Mucosa of stomach (tissue), 1 donor: Measurements from ENCODE around the gene BCO1.

Source experiments
- H3K27me3 ChIP-seq: one replicate; pipeline ENCODE4 v1.7.0; 2013; ENCODE audit warnings: mild to moderate bottlenecking, low read length; ENCODE audit not compliant: control insufficient read depth, insufficient read depth
- H3K36me3 ChIP-seq: one replicate; pipeline ENCODE4 v1.7.0; 2013; ENCODE audit warnings: low read length; ENCODE audit not compliant: control insufficient read depth, insufficient read depth
- H3K4me1 ChIP-seq: one replicate; pipeline ENCODE4 v1.7.0; 2013; ENCODE audit warnings: mild to moderate bottlenecking, low read length; ENCODE audit not compliant: control insufficient read depth, insufficient read depth
- H3K4me3 ChIP-seq: one replicate; pipeline ENCODE4 v1.7.0; 2013; ENCODE audit warnings: low read length
- H3K9ac ChIP-seq: one replicate; pipeline ENCODE4 v1.7.0; 2013; ENCODE audit warnings: mild to moderate bottlenecking, low read length, moderate library complexity
- H3K9me3 ChIP-seq: one replicate; pipeline ENCODE4 v1.7.0; 2013; ENCODE audit warnings: mild to moderate bottlenecking, low read length, moderate library complexity; ENCODE audit not compliant: control insufficient read depth
- donor health status: Pancreatic carcinoma.

Gene BCO1

DNA sequence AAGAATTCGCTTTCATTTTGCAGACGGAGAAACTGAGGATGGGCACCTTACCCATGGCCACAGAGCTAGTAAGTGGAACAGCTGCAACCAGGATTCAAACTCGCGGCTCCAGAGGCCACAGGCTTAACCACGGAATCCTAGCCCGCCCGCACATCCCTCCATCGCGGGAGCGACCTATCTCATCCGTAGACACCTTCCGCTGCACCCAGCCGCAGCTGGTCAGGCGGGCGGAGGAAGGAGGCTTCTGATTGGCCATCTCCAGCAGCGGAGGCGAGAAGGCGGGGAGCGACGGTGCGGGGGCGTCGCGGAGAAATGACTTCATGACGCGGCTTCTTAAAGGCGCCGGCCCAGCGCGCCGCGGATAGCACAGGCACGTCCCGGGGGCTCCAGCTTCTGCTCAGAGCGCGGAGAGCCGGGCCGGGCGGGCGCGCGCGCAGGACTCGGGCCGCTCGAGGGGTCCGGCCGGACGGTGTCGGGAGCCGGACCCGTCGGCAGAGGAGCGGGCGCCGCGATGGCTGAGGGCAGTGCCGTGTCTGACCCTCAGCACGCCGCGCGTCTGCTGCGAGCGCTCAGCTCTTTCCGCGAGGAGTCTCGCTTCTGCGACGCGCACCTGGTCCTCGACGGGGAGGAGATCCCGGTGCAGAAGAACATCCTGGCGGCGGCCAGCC lies 76.2 kb downstream of the BCO1 start, which contains the start of gene GAN:
GAN (plus strand) TSS at position 360 of the 668 bp plus-strand sequence; CDS start at position 512, 152 bp downstream.
- Histone ChIP-seq H3K9me3 (no peaks in the 10 kb centered on the region), H3K4me1 (peaks cover 11% of the 10 kb centered on the region), H3K27me3 (no peaks in the 10 kb centered on the region), H3K36me3 (no peaks in the 10 kb centered on the region), H3K9ac (peak within 1 kb of the TSS; percentile 70), H3K4me3 (peak within 1 kb of the TSS; percentile 45)

DNA sequence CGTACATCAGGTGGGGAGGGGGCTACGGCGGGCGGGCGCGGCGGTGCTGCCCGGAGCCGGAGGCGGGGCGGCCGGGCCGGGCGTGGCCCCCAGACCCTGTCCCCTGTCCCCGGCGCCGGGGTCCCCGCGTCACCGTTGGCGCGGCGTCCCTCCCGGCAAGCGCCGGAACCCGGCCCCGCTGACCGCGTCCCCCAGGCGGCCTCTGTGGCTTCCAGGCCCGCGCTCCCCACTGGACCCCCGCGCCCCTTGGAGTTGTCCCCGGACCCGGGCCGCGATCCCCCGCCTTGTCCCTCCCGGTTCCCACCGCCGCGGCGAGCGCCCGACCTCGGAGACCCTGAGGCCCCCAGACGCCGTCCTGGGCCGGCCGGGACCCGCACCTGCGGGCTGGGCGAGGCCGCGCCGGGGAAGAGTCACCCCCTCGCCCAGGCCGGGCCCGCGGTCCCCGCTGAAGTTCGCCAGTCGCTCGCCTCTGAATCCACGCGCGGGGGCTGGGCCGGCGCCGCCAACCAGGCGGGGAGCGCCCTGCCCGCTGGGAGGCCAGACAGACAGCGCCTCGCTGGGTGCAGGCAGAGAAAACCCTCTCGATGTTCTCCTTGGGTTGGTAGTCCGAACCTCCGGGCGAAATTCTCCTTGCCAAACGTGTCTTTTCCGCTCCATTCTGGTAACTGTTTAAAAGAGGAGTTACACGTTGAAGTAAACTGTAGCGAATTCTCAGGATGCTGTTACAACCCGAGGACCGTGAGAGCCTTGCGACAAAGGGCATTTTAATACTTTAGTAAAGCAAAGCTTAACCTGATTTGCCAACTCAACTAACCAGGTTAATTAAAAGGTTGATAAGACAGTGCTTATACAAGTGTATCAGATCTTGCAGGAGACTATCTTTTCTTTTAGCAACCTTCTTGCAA lies 77.0 kb downstream of the BCO1 start:
- no peaks in the 10 kb centered on the region for H3K27me3 ChIP-seq
- no peaks in the 10 kb centered on the region for H3K36me3 ChIP-seq
- H3K9me3 ChIP-seq, result no peaks in the 10 kb centered on the region
- peak overlapping the region; percentile 70 for H3K9ac ChIP-seq
- H3K4me3 ChIP-seq, result peak overlapping the region; percentile 45
- H3K4me1 ChIP-seq, result peaks cover 11% of the 10 kb centered on the region

DNA sequence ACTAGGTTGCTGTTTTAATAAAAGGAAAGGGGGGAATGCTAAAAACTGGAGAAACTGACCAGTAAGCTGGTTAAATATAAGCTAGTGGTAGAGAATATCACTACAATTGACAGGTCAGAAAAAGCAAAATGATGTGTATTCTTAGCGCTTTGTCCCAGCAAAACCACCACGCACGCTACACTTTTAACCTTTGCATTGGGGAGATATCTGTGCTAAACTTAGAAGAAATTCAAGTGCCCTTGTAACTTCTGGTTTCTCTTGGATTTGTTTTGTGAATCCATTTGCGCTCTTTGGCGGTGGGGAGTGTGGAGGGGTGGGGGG lies 77.6 kb downstream of the BCO1 start:
- Histone ChIP-seq H3K9me3 (no peaks in the 10 kb centered on the region), H3K9ac (peak overlapping the region; percentile 70), H3K27me3 (no peaks in the 10 kb centered on the region), H3K4me1 (peaks cover 11% of the 10 kb centered on the region), H3K4me3 (peak overlapping the region; percentile 45), H3K36me3 (no peaks in the 10 kb centered on the region)

DNA sequence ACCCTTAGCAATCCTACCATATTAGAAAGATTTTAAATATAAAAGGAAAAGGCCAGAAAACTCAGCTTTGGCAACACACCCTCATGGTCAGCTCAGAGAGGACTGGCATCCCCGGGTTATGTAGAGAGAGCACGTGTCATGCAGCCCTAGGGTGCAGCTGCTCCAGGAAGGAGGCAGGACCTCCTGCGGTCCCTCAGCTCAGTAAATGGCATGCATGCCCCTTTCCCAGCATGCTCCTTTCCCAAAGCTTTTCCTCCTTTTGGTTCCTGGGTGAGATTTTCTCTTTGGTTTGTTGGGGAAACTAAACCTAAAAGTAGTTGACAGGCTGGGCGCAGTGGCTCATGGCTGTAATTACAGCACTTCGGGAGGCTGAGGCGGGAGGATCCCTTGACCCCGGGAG lies 80.2 kb downstream of the BCO1 start:
- Histone ChIP-seq H3K9ac (no peak overlapping the region), H3K4me1 (peaks cover 7% of the 10 kb centered on the region), H3K4me3 (no peak overlapping the region), H3K36me3 (no peaks in the 10 kb centered on the region), H3K9me3 (no peaks in the 10 kb centered on the region), H3K27me3 (no peaks in the 10 kb centered on the region)

DNA sequence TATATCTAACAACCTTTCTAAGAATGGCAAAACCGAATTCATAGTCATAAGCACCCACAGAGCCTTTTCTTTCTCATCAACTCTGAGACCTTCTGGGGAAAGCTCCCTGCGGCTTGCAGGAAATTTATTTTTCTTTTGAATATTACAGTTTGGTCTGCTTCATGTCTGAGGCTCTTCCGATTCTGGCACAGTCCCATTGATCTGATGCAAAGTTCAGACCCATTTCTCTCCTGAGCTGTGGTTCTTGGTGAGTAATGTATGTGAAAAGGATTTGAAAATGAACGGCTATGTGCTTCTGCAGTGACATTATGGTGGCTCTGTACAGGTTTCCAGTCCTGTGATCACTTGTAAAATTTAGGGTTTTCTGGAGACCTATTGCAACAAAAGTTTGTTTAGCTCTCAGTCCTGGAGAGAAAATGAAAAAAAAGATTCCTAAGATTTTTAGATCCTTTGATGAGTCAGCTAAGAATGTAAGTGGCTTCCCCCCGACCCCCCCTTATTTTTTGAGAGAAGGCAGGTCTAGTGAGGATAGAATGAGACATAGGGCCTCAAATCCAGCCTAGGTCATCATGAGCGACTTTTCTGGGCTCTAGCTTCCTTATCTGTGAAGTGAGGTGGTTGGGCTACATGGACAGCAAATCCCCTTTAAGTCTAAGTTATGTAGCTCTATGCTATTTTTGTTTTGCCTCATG lies 80.9 kb downstream of the BCO1 start:
- H3K36me3 ChIP-seq, result no peaks in the 10 kb centered on the region
- H3K4me1 ChIP-seq, result peaks cover 4% of the 10 kb centered on the region
- H3K9me3 ChIP-seq, result no peaks in the 10 kb centered on the region
- no peak overlapping the region for H3K4me3 ChIP-seq
- H3K9ac ChIP-seq, result no peak overlapping the region
- no peaks in the 10 kb centered on the region for H3K27me3 ChIP-seq

DNA sequence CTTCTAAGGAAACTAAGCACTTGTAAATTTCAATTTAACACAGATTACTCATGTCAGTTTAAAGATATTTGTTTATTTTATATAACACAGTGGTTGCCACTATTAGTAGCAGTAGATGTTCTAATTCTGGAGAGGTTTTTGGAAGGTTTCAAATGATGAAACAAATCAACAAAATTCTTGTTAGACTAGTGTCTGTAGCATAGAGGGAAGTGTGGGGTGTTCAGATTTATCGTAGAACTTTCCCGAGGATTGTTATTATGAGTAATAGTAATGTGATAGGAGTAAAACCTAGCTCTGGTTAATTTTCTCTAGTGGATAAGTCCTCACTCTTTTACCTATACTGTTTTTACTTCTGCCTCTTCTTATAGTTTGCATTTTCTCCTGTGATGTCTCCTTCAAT lies 82.5 kb downstream of the BCO1 start:
- Histone ChIP-seq H3K4me1 (peaks cover 4% of the 10 kb centered on the region), H3K36me3 (no peaks in the 10 kb centered on the region), H3K27me3 (no peaks in the 10 kb centered on the region), H3K9me3 (no peaks in the 10 kb centered on the region), H3K9ac (no peak overlapping the region), H3K4me3 (no peak overlapping the region)

DNA sequence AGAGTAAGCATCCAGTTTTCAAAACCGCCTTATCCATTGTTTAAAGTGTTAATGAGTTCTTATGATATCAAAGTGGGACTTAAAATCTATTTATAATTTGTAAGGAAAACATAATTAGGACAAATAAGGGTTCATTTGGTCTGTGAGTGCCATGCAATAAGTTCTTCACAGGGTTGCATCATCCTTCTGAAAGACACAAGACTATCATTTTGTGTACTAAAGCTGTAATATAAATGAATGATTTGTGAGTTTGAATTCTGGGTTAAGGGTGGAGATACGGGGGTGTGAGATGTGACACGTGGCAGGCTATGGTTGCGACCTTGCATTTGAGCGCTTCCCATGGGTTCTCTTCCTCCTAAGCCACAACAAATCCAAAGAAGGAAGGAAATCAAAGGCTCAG lies 83.0 kb downstream of the BCO1 start:
- peaks cover 4% of the 10 kb centered on the region for H3K4me1 ChIP-seq
- no peaks in the 10 kb centered on the region for H3K9me3 ChIP-seq
- H3K36me3 ChIP-seq, result no peaks in the 10 kb centered on the region
- no peak overlapping the region for H3K4me3 ChIP-seq
- H3K9ac ChIP-seq, result no peak overlapping the region
- no peaks in the 10 kb centered on the region for H3K27me3 ChIP-seq

DNA sequence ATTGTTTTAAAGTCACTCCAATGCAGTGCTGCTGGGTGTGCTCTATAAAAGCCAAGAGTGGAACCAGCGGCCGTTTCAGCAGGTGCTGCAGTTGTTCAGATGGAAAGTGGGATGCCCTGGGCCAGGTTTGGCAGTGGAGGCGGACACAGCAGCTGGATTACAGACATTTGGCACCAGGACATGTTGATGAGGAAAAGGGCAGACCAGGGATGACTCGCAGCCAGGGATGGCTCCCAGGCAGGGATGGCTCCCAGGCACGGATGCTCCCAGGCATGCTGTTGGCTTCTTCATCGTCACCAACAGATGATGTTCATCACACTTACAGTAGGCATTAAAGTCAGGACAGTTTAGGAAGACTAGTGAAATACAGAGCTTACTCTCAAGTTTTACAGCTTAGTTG lies 86.3 kb downstream of the BCO1 start:
- no peak overlapping the region for H3K9ac ChIP-seq
- H3K27me3 ChIP-seq, result no peaks in the 10 kb centered on the region
- H3K36me3 ChIP-seq, result no peaks in the 10 kb centered on the region
- no peak overlapping the region for H3K4me3 ChIP-seq
- no peaks in the 10 kb centered on the region for H3K9me3 ChIP-seq
- peaks cover 15% of the 10 kb centered on the region for H3K4me1 ChIP-seq

DNA sequence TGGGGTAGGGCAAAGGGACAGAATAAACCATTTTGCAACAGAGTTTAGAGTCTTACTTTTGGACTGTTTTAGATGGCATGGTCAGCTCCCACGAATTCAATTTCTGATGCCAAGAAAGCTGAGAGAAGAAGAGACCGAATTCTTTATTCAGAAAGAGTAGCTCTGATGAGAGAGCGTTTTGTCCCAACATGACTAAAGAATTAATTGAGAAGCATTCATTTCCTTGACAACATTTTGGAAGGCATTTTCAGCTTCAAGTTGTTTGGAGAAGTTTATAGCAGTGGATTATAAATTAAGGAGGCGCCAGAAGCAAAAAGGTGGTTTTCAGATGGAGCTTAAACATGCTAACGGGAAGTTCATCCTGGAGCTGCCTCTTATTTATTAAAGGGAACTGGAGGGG lies 88.5 kb downstream of the BCO1 start:
- H3K9ac ChIP-seq, result no peak overlapping the region
- H3K27me3 ChIP-seq, result no peaks in the 10 kb centered on the region
- H3K4me3 ChIP-seq, result no peak overlapping the region
- H3K9me3 ChIP-seq, result no peaks in the 10 kb centered on the region
- H3K4me1 ChIP-seq, result peaks cover 15% of the 10 kb centered on the region
- H3K36me3 ChIP-seq, result no peaks in the 10 kb centered on the region

DNA sequence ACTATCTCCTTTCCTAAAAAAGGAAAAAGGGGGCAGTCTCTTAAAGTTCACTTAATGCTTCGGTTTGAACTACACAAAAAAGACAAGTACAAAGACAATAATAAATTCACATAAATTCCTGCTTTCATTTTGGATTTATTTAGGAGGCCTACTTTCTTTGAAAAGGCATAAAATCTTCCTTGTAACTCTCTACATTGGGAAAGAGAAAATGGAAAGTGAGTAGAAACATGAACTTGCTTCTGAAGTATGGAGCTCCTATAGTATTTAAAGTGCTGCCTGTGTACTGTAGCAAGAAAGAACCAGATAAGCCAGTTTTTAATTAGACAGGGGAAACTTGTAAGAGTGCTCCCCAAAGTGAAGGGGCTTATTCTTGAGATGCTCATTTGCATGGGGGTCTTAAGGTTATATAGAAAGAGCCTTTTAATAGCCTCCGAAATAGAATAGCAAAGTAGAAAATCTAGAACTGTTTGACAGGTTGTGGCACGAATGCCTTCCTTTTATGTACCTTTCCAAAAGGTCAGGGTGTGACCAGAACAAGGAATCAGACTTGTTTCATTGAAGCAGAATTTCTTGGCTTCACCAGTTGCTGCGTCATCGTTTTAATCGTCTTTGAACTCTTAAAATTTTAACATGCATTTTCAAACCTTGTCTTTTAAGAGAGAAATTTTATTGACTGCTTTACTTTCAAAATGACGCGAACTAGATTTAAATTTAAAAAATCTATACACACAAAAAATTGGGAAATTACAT lies 89.1 kb downstream of the BCO1 start:
- Histone ChIP-seq H3K9me3 (no peaks in the 10 kb centered on the region), H3K36me3 (no peaks in the 10 kb centered on the region), H3K27me3 (no peaks in the 10 kb centered on the region), H3K4me1 (peaks cover 15% of the 10 kb centered on the region), H3K4me3 (no peak overlapping the region), H3K9ac (no peak overlapping the region)

DNA sequence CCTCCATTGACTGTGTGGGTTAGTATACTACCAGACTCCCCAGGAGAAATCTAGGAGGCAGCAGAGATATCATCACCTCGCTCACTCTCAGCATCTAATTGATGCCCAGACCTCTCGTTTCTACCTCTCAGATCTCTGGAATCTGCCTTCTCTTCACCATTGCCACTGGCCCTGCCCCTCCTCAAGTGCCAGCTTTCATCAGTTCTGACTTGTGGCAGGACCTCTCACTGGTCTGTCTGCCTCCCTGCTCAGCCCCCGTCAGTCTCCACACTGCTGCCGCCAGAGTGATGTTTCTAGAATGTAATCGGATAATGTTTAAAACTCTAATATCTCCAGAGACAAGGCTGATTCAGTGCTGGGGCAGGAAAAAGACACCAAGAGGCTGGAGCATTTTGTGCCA lies 91.5 kb downstream of the BCO1 start:
- no peaks in the 10 kb centered on the region for H3K9me3 ChIP-seq

More for the DNA sequence above, 91.5 kb downstream of the BCO1 start:
- no peak overlapping the region for H3K4me3 ChIP-seq
- H3K9ac ChIP-seq, result no peak overlapping the region
- H3K4me1 ChIP-seq, result peaks cover 15% of the 10 kb centered on the region
- no peaks in the 10 kb centered on the region for H3K27me3 ChIP-seq
- H3K36me3 ChIP-seq, result no peaks in the 10 kb centered on the region
